SKM-1 treated with dmso at 0.1 percent for 144 hours (cell line): ENCODE data around the gene MCEMP1.

Experiments used
- DNase-seq: peaks from one replicate; lab custom pipeline; 2025; ENCODE audit not compliant: unreplicated experiment; lab: John Stamatoyannopoulos, UW

Gene MCEMP1

DNA sequence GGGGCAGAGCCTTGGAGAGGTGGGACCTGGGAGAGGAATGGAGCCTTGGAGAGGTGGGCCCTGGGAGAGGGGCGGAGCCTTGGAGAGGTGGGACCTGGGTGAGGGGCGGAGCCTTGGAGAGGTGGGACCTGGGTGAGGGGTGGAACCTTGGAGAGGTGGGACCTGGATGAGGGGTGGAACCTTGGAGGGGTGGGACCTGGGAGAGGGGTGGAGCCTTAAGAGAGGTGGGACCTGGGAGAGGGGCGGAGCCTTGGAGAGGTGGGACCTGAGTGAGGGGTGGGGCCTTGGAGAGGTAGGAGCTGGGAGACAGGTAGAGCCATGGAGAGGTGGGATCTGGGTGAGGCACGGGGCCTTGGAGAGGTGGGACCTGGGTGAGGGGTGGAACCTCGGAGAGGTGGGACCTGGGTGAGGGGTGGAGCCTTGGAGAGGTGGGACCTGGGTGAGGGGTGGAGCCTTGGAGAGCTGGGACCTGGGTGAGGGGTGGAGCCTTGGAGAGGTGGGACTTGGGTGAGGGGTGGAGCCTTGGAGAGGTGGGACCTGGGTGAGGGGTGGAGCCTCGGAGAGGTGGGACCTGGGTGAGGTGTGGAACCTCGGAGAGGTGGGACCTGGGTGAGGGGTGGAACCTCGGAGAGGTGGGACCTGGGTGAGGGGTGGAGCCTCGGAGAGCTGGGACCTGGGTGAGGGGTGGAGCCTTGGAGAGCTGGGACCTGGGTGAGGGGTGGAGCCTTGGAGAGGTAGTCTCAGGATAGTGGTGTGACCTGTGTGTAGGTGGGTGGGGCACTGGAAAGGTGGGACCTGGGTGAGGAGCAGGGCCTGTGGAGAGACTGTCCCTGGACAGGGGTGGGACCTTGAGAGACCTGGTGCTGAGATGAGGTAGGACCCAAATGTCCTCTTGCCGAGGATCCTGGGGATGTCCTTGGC lies 33.0 kb upstream of the MCEMP1 start:
- peak; percentile 25 for DNase-seq

DNA sequence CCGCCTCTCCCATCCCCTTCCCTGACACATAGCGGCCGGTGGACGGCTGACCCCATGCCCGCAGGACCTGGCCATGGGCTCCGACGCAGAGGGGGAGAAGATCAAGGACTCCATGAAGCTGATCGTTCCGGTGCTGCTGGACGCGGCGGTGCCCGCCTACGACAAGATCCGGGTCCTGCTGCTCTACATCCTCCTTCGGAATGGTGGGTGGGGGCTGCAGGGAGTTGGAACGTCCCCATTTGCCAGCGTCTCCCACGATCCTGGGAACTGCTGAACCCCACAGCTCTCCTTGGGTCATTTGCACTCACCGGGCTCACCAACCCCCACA lies 32.4 kb upstream of the MCEMP1 start:
- no peak for DNase-seq

DNA sequence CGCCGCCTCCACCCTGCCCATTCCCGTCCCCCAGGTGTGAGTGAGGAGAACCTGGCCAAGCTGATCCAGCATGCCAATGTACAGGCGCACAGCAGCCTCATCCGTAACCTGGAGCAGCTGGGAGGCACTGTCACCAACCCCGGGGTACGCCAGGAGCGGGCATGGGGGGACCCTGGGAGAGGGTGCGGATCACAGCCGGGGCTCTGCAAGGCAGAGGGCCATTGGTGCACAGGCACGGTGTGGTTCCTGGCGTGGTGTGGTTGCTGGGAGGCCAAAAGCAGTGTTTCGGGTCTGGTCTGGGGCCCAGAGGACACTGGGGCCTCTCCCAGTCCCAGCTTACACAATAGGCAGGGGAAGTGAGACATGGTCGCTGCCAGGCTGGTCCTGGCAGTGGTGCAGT lies 31.7 kb upstream of the MCEMP1 start:
- peak; percentile 73 for DNase-seq

DNA sequence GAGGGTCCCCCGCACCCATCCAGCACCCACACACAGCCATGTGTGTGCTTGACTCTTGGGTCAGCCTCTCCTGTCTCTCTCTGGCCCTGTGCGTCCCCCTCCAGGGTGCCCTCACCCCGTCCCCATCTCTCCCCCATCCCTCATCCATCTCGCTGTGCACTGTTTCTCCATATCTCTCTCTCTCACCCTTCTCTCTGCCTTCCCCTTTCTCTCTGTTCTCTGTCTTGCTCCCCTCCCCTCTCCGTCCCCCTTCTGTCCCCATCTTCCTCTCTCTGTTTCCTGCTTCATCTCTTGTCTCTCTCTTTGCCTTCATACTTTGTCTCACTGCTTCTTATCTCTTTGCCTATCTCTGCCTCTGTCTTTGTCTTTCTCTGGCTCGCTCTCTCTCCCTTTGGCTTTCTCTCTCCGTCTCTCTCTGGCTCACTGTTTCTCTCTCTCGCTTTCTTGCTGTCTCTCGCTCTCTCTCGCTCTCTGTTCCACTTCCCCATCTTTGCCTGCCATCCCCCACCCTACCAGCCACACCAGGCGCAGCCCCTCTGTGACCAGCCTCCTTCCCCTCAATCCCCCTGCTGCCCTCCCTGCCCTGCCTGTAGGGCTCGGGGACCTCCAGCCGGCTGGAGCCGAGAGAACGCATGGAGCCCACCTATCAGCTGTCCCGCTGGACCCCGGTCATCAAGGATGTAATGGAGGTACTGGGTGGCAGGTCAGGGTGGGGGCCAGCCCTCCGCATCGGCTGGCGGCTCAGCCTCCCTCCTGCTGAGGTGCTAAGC lies 31.0 kb upstream of the MCEMP1 start:
- DNase-seq = peak; percentile 67

DNA sequence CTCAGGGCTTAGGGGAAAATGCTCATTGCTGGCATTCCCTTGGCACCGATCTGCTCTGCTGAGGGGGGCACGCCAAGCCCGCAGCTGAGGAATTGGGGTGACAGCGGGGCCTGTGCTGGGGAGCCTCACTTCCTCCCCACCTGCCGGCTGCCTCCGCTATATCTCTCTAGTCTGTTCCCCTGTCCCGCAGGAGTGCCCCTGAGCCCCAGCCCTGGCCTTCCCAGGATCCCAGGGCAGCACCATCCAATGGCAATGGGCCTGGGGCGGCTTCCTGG lies 30.5 kb upstream of the MCEMP1 start:
- DNase-seq = no peak

DNA sequence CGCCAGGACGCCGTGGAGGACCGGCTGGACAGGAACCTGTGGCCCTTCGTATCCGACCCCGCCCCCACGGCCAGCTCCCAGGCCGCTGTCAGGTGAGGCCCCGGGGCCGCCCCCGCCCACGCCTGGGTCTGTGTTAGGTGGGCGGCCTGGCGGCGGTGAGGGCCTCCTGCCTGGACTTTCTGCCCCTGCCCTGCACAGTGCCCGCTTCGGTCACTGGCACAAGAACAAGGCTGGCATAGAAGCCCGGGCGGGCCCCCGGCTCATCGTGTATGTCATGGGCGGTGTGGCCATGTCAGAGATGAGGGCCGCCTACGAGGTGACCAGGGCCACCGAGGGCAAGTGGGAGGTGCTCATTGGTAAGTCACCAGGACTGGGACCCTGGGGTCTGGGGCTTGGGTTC lies 29.7 kb upstream of the MCEMP1 start:
- DNase-seq = no peak

DNA sequence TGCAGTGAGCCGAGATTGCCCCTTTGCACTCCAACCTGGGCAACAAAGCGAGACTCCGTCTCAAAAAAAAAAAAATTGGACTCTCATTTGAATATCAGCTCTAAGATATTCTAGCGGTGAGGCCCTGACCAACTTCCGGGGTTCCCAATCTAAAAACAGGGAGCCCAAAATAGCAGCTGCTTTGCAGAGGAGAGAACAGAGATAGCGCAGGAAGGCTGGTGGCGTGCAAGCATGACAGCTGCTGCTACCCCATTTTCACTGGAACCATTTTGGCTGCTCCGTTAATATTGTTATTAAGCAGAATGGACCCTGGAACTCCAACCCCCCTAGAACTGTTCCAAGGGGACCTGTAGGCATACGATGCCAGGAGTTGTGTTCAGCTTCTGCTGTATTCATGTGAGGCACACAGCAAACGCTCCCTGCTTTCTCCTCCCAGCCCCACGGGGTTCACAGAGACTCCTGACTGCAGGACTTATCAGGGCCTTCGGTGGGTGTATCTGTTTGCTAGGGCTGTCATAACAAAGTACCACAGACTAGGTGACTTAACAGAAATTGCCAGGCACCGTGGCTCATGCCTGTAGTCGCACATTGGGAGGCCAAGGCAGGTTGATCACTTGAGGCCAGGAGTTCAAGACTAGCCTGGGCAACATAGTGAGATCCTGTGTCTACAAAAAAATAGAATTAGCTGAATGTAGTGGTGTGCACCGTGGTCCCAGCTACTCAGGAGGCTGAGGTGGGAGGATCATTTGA lies 28.4 kb upstream of the MCEMP1 start:
- DNase-seq = no peak

DNA sequence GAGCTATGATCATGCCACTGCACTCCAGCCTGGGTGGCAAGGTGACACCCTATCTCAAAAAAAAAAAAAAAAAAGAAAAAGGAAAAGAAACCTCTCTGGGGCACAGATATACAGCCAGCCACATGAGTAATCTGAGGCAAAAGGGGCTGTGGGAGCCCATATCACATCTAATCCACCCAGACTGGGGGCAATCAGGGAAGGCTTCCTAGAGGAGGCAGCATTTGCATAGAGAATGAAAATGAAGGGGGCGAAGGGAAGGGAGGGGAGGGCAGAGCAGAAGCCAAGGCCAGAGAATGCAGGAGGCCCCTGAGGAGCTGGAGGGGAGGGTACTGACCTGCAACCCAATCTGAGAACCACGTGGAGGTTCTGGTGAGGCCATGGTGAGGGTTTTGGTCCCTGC lies 26.7 kb upstream of the MCEMP1 start:
- DNase-seq = no peak

DNA sequence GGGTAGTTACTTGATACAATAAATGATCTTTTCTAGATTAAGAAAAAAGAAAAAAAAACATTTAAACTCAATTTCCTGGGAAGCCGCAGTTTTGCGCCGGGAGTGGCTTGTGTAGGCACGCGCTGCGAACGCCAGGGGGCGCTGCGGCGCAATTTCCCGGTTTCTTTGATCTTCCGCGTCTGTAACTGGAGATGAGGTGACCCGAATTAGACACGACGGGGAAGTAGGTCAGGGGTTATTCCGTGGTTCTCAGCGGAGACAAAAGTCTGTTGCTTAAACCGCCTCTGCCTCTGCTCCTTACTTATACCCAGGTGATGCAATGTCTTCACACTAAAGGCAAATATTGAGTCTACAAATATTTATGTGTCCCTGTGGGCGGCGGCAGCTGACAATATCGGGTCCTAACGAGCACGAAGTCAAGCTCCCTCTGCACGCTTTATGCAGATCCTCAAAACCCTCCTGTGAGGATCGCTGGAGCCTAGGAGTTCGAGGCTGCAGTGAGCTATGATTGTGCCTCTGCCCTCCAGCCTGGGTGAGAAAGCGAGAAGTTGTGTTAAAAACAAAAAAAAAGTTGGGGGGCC lies 24.7 kb upstream of the MCEMP1 start:
- peak; percentile 97 for DNase-seq

DNA sequence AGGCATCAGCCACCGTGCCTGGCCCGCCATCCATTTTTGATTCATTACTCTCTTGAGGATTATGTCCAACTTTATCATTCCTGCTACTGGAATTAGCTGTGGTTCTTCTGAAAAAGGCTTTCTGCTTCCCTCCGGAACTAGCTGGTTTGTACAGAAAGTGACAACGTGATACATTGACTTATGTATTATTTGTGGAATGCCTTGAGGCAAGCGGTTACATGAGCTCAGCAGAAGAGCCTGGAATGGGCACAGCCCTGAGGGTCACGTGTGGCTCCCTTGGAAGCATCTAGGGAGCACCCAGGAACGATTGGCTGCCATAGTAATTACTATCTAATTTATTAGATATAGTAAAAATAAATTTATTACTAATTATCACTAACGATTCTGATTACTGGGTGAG lies 22.5 kb upstream of the MCEMP1 start:
- DNase-seq = no peak

DNA sequence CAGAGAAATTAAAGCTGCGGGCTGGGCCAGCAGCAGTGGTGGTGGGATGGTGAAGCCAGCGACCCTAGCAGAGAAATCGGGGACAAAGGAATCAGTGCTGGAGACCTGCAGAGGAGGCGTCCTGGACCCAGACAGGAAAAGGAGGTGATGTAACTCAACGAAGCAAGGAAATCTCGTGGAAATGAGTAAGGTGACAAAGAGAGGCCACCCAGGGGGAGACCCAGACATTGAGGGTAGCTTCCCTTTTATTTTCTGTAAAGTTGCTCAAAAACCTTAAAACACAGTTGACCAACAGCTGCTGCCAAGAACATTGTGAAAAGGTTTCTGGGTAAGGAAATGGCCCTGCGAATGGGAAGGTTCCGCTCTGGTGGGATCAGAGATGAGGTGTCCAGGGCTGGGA lies 21.3 kb upstream of the MCEMP1 start:
- DNase-seq = peak; percentile 95

DNA sequence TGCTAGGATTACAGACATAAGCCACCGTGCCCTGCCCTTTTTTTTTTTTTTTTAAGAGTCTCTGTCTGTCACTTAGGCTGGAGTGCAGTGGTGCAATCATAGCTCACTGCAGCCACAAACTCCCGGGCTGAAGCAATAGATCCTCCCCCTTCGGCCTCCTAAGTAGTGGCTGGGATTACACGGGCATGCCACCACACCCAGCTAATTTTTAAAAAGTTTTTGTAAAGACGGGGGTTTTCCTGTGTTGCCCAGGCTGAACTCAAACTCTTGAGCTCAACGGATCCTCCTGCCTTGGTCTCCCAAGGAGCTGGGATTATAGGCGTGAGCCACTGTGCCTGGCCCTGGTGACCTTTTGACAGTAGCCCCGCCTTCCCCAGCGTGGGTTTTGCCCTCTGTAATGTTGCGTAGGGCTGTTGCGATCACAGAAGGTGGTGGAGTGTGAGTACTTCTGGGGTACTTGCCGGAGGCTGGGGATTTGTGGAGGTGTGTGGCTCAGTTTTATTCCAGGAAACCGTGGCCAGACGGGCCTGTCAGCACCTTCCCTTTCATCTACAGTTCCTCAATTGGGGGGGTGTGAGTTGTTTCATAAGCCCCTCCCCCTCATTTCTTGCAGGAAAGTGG lies 19.6 kb upstream of the MCEMP1 start:
- peak; percentile 87 for DNase-seq

DNA sequence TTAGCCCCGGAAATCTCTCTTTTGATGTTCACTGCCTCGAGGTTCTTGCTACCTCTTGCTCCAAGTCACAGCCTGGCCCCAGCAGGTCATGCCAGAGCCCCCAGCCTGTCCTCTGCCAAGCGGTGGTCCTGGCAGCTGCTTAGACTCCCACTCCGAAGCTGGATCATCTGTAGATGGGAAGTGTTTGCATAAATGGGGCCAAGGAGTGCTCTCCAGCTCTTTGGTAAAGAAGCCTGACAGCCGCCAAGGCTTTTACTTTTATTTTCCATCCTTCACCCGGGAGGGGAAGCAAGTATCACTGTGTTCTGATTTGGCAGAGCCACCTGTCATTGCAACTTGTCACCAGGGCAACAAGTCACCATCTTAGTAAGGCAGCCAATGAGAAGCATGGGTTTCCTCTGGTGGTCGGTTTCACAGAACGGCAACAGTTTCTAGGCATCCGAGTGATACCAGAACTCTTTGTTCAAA lies 18.6 kb upstream of the MCEMP1 start:
- no peak for DNase-seq

DNA sequence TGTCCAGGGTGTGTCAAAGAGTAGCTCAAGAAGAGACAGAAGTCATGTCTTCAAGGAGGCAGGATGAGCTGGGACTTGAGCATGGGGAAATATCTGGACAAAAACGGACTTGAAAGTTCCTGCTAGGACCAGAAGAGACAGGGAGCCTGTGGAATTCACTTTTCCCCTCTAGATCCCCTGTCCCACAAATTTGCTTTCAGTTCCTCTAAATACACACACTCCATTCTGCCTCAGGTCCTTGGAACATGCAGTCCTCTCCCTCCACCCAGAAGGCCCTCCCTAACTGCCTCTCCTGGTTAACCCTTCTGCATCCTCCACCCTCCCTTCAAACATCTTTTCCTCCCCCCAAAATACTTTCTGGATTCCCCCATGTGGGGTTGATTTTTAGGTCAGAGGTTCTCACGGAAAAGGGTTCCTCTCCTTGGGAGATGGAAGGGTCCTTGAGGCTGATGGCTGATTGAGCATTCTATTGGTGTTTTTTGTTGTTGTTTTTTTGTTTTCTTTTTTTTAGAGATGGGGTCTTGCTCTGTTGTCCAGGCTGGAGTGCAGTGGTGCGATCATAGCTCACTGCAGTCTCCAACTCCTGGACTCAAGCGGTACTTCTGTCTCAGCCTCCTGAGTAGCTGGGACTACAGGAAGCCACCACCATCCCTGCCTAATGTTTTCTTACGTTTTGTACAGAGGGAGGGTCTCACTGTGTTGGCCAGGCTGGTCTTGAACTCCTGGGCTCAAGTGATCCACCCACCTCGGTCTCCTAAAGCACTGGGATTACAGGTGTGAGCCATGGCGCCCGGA lies 14.9 kb upstream of the MCEMP1 start:
- no peak for DNase-seq

DNA sequence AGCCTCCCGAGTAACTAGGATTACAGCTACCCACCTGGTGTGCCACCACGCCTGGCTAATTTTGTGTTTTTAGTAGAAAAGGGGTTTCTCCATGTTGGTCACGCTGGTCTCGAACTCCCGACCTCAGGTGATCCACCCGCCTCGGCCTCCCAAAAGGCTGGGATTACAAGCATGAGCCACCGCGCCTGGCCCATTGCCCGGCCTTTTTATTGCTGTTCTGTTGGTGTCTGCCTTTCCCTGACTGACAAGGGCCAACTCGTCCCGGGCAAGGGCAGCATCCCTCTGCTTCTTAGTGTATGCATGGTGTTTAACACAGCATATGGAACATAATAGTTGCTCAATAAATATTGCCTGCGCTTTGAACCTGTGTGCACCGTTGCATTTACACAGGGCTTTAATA lies 14.2 kb upstream of the MCEMP1 start:
- no peak for DNase-seq

DNA sequence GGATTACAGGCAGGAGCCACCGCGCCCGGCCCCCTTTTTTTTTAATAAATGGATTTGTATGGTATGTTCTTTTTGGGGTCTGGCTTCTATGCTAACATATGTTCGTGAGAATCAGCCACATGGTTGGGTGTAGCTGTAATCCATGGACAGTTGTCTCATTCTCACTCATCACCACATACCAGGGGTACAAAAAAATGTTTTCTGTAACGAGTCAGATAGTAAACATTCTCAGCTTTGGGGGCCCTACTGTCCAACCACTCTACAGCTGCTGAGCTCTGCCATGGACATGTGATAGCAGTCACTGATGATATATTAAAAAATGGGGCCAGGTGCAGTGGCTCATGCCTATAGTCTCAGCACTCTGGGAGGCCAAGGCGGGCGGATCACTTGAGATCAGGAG lies 13.2 kb upstream of the MCEMP1 start:
- DNase-seq = no peak

DNA sequence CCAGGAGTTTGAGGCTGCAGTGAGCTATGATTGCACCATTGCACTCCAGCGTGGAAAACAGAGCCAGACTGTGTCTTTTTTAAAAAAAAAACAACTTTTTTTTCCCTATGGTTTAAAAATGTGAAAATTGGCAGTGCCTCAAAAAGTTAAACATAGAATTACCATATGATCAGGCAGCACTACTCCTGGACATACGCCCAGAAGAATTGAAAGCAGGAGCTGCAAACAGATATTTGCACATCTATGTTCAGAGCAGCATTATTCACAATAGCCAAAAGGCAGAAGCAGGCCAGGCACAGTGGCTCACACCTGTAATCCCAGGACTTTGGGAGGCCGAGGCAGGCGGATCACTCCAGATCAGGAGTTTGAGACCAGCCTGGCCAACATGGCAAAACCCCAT lies 11.8 kb upstream of the MCEMP1 start:
- DNase-seq = no peak

DNA sequence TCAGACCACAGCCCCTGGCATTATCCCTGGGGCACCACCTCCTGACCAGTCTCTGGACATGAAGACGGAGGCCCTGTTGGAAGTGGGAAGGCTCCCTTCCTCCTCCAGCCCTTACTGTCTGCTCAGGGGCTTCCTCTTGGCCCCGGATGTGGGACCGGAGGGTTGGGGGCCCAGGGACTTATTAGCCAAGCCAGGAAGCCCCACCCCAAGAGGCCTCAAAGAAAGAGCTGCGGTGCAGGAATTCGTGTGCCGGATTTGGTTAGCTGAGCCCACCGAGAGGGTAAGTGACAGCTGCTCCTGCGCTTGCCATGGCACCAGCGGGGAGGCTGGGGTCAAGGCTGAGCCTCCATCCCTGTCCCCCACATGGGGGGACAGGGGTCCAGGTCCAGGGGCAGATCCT lies 8.0 kb upstream of the MCEMP1 start, which contains the start of gene RETN:
RETN (plus strand) TSS at position 208 of the 400 bp plus-strand sequence. CDS start 278 bp downstream, outside the sequence.
- no peak for DNase-seq

DNA sequence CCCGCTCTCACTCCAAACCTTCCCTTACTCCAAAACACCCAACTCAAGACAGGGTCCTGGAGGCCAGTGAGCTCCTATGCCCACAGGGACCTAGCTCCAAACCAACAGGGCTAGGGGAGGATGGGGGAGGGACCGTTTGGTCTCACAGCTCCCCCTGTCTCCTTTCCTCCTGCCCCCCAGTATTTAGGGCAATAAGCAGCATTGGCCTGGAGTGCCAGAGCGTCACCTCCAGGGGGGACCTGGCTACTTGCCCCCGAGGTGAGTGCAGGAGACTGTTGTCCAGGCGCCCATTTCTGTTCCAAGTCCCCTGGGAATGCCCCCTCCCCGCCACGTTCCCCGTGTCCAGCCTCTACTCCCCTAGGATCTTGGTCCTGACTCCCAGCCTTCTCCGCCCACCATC lies 7.2 kb upstream of the MCEMP1 start:
- no peak for DNase-seq

DNA sequence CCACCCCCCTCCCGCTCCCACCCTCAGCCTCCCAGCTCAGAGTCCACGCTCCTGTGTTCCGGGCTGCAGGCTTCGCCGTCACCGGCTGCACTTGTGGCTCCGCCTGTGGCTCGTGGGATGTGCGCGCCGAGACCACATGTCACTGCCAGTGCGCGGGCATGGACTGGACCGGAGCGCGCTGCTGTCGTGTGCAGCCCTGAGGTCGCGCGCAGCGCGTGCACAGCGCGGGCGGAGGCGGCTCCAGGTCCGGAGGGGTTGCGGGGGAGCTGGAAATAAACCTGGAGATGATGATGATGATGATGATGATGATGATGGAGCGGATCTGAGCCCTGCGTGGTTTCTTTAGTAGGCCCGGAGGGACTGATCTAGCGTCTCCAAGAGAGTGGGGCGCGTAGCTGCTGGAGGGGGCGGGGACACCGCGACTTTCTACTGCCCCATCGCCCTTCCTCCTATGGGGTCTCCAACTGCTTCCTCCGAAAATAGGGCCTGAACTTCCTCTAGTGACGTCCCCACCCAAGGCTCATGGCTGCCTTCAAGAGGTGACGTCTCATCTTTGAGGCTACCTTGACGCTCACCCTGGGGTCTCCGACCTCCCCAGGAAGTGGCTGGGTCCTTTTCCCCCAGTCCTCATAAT lies 6.6 kb upstream of the MCEMP1 start:
- no peak for DNase-seq
